ENCODE measurements around the gene AOPEP.

The AOPEP gene

GRCh38 chr9:95134457-95134881 lies 408.0 kb downstream of the AOPEP start:
- Histone ChIP-seq H2AFZ (ENCODE audit: low read length) (no peak overlapping the region), H3K9ac (ENCODE audit: low read depth, low read length, poor library complexity, severe bottlenecking) (no peak overlapping the region), H4K20me1 (ENCODE audit: insufficient read depth, low read length, poor library complexity, severe bottlenecking) (no peaks in the 10 kb centered on the region), H3K36me3 (ENCODE audit: insufficient read depth, low read length) (no peaks in the 10 kb centered on the region; the same call in 1 of the 2 replicates), H3F3A (ENCODE audit: low read depth) (no peaks in the 10 kb centered on the region), H3K9me2 (replicated peaks; ENCODE audit: low read depth, low read length) (no peaks in the 10 kb centered on the region), H3K27me3 (ENCODE audit: insufficient read depth, low read length, poor library complexity, severe bottlenecking) (no peaks in the 10 kb centered on the region), H3K4me1 (ENCODE audit: insufficient read depth, low read length, poor library complexity, severe bottlenecking) (no peaks in the 10 kb centered on the region), H3K79me2 (ENCODE audit: insufficient read depth, low read length) (no peaks in the 10 kb centered on the region), H3K4me3 (ENCODE audit: low read length, poor library complexity, severe bottlenecking) (no peak overlapping the region), H3K9me3 (ENCODE audit: insufficient read depth, low read depth, low read length) (no peaks in the 10 kb centered on the region), H3K4me2 (ENCODE audit: low read depth, low read length, poor library complexity, severe bottlenecking) (no peak overlapping the region)
- TF ChIP-seq EZH2phosphoT487 (IDR thresholded peaks at IDR 0.05; ENCODE audit: borderline replicate concordance) (no peak), CTCF (conservative IDR thresholded peaks at IDR 0.05; ENCODE audit: low read length) (no peak)

GRCh38 chr9:95135756-95136155 lies 409.3 kb downstream of the AOPEP start:
- Histone ChIP-seq H3K9me3 (ENCODE audit: insufficient read depth, low read depth, low read length) (no peaks in the 10 kb centered on the region), H3K4me3 (ENCODE audit: low read length, poor library complexity, severe bottlenecking) (no peak overlapping the region), H3K27me3 (ENCODE audit: insufficient read depth, low read length, poor library complexity, severe bottlenecking) (no peaks in the 10 kb centered on the region), H3K4me2 (ENCODE audit: low read depth, low read length, poor library complexity, severe bottlenecking) (no peak overlapping the region), H2AFZ (ENCODE audit: low read length) (no peak overlapping the region), H3K9ac (ENCODE audit: low read depth, low read length, poor library complexity, severe bottlenecking) (no peak overlapping the region), H3K4me1 (ENCODE audit: insufficient read depth, low read length, poor library complexity, severe bottlenecking) (no peaks in the 10 kb centered on the region), H3F3A (ENCODE audit: low read depth) (no peaks in the 10 kb centered on the region), H3K9me2 (replicated peaks; ENCODE audit: low read depth, low read length) (no peaks in the 10 kb centered on the region), H3K79me2 (ENCODE audit: insufficient read depth, low read length) (no peaks in the 10 kb centered on the region), H3K36me3 (ENCODE audit: insufficient read depth, low read length) (no peaks in the 10 kb centered on the region; the same call in 1 of the 2 replicates), H4K20me1 (ENCODE audit: insufficient read depth, low read length, poor library complexity, severe bottlenecking) (no peaks in the 10 kb centered on the region)
- TF ChIP-seq EZH2phosphoT487 (IDR thresholded peaks at IDR 0.05; ENCODE audit: borderline replicate concordance) = no peak
- TF ChIP-seq CTCF (conservative IDR thresholded peaks at IDR 0.05; ENCODE audit: low read length) = no peak
